ENCODE data around the gene CHRNB2.

Gene CHRNB2

GRCh38 chr1:154609398-154610380, 42.1 kb downstream of the CHRNB2 start:
- DNase-seq (ENCODE audit: low read depth) = no peak

GRCh38 chr1:154611150-154611862, 43.7 kb downstream of the CHRNB2 start:
- DNase-seq (ENCODE audit: low read depth) = no peak

- DNase-seq (ENCODE audit: low read depth) = no peak
Observed at GRCh38 chr1:154614247-154614646, 46.7 kb downstream of the CHRNB2 start.

- no peak for DNase-seq (ENCODE audit: low read depth)
Observed at GRCh38 chr1:154614901-154615300, 47.3 kb downstream of the CHRNB2 start.

GRCh38 chr1:154615411-154615810, 47.8 kb downstream of the CHRNB2 start:
- no peak for DNase-seq (ENCODE audit: low read depth)

- no peak for DNase-seq (ENCODE audit: low read depth)
Observed at GRCh38 chr1:154616659-154617345, 49.2 kb downstream of the CHRNB2 start.

- DNase-seq (ENCODE audit: low read depth) = no peak
Observed at GRCh38 chr1:154619181-154619948, 51.8 kb downstream of the CHRNB2 start.

GRCh38 chr1:154620751-154621150, 53.2 kb downstream of the CHRNB2 start:
- no peak for DNase-seq (ENCODE audit: low read depth)

- no peak for DNase-seq (ENCODE audit: low read depth)
Observed at GRCh38 chr1:154621875-154622274, 54.3 kb downstream of the CHRNB2 start.

GRCh38 chr1:154622503-154623039, 55.0 kb downstream of the CHRNB2 start:
- DNase-seq (ENCODE audit: low read depth) = no peak

GRCh38 chr1:154623358-154623757, 55.8 kb downstream of the CHRNB2 start:
- DNase-seq (ENCODE audit: low read depth) = no peak

- DNase-seq (ENCODE audit: low read depth) = peak; percentile 8
Observed at GRCh38 chr1:154624746-154625643, 57.4 kb downstream of the CHRNB2 start.

GRCh38 chr1:154626456-154627256, 59.1 kb downstream of the CHRNB2 start:
- DNase-seq (ENCODE audit: low read depth) = no peak

GRCh38 chr1:154627257-154628120, 59.9 kb downstream of the CHRNB2 start:
- peak; percentile 83 for DNase-seq (ENCODE audit: low read depth)

- DNase-seq (ENCODE audit: low read depth) = no peak
Observed at GRCh38 chr1:154628121-154628405, 60.5 kb downstream of the CHRNB2 start.

GRCh38 chr1:154629061-154629674, 61.6 kb downstream of the CHRNB2 start:
- DNase-seq (ENCODE audit: low read depth) = no peak

All from fibroblast of gingiva (primary cell).